HG03565 (cell line): ENCODE results near the gene SRRM4.

ENCODE experiments used
- ATAC-seq: cut with Tn5 transposase; IDR thresholded peaks from one replicate; pipeline ENCODE4 v1.9.1; 2021; ENCODE audit warnings: mild to moderate bottlenecking, moderate library complexity; ENCODE audit not compliant: unreplicated experiment

SRRM4 gene, protein sequence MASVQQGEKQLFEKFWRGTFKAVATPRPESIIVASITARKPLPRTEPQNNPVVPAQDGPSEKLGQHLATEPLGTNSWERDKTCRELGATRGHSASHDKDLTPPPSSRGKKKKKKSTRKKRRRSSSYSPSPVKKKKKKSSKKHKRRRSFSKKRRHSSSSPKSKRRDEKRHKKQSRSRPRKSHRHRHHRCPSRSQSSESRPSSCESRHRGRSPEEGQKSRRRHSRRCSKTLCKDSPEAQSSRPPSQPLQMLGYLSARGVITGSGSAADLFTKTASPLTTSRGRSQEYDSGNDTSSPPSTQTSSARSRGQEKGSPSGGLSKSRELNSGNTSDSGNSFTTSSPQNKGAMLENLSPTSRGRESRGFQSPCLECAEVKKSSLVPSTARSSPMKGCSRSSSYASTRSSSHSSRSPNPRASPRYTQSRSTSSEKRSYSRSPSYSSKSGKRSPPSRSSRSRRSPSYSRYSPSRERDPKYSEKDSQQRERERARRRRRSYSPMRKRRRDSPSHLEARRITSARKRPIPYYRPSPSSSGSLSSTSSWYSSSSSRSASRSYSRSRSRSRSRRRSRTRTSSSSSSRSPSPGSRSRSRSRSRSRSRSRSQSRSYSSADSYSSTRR

DNA sequence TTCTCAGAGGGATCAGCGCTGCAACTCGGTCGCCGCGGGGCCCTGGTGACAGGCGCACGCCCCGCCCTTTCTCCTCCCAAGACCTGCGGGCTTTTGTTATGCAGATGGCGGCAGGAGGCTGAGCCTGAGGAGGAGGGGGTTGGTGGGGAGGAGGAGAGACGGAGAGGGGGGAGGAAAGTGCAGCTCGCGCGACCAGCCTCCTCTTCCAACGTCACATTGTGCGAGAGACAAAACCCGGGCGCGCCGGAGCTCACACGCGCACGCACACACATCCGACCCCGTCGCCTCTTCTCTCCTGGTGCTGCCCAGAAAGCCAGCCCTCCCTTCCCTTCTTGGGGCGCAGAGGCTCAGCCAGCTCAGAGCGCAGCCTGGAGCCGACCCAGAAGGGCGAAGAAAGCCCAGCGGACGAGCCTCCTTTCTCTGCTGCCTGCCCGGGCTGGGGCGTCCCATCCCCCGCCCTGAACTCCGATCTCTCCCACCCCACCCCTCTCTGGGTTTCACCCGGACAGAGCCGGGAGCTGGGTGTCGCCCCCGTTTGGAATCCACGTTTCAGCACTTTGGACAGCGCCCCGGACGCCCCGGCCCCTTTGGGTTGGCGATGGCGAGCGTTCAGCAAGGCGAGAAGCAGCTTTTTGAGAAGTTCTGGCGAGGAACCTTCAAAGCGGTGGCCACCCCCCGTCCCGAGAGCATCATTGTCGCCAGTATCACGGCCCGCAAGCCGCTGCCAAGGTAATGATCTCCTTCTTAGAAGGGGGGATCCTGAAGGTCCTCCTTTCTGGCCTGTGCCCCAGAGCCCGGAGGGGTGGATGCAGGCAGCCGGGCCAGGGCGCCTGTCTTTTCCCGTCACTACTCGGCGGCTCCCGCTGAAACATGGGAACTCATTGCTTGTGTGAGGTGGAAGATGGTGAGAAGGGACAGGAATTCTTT, at the start of gene SRRM4:
SRRM4 (plus strand) TSS at position 257 of the 927 bp plus-strand sequence; CDS start at position 599, 342 bp downstream.
- ATAC-seq = no peak

DNA sequence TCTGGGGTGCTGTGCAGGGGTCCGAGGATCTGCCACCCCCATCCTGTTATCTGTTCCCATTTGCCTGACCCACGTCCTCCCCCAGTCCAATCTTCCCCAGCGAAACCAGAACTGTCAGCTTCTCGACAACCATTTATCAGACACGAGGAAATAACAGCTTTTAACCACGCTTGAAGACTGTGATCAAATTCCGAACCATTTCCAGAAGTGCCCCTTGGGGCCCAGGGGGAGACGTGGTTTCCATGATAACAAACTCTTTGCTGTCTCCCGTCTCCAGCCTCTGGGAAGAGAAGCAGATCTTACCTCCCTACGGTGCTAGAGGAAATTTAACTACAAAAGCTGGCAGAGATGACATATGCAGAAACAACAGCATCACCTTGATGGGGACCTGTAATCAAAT, 35.1 kb upstream of the SRRM4 start:
- ATAC-seq = no peak

DNA sequence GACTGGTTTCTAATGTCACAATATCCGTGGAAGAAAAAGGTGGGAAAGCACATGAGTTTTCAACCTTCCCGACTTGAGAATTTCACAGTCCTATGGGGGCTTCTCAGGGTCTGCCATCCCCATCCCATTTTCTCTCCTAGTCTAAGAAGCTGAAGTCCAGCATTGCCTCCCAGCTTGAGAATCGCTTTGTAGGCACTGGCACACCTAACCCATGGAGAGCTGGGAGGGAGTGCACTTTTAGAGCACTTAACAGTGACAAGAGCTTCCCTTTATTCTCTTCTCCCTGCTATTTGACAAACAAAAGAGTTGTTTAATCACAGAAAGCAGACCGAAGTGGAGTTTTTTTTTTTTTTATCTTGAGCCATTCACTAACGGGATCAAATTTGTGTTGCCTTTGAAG, 22.8 kb upstream of the SRRM4 start:
- no peak for ATAC-seq

DNA sequence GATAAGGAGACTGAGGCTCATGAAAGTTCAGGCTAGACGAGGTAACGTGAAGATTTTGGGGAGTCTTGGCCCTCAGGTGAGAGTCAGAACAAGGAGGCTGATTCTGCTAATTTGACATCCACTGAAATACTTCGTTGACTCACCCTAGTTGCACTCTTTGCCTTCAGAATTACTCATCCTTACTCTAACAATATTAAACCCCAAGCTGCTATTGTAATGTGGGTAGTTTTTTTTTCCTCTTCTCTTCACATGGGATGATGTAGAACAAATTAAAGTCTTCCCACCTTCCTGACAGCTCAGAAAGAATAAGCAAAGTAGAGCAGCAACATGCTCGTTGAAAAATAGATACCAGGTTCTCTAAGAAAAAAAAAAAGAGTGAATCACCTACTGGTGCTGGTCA, 22.0 kb upstream of the SRRM4 start:
- no peak for ATAC-seq

DNA sequence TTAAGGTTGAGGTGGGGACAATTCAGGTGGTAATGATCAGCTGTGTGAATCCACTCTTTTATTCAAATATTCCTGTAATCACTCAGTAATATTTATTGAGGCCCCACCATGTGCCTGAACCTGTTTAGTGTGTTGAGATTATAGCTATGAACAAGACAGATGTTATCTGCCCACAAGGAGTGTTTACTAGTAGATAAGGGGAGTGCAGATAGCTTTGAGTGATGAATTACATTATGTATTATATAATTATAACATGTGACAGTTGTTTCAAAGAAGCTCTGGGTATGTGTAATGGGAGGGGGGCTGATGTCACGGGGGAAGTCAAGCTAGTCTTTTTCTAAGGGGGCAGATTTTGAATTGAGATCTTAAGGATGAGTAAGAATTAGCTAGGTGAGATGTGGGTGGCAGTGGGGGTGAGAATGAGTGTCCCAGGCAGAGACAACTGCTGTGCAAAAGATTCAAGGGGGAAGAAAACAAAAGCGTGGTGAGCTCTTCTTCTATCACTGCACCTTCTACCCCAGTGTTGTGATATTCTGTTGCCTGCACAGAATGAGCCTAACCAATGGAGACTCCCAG, 21.3 kb upstream of the SRRM4 start:
- ATAC-seq = no peak

DNA sequence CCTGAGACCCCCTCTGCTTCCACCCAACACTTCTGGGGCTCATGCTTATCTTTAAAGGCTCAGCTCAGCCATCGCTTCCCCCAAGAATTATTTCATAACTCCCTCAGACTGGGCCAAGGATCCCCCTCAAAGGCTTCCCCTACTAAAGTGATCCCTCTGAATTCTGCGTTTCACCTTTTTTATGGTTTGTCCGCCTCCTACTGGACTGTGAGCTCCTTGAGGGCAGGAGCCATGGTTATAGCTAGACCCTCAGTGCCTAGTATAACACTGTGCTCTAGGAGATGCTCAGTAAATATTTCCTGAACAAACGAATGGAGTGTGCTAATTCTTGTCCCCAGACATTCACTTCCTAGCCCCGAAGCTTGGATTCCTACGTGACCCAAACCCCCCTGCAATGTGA, 20.5 kb upstream of the SRRM4 start:
- ATAC-seq = no peak

DNA sequence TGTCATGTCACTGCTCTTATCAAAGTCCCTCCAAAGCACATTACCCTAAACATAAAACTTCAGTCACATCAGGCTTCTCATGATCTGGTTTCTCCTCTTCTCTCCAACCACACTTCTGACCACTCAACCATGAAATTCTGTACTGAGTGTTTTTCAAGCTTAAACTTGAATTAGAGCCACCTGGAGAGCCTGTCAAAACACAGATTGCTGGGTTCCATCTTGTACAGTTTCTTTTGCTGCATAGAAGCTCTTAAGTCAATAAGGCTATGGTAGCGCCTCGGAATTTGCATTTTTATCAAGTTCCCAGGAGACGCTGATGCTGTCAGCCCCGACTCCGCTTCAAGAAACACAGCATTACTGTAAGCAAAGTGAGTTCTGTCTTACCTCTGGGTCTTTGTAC, 16.4 kb upstream of the SRRM4 start:
- ATAC-seq = no peak

DNA sequence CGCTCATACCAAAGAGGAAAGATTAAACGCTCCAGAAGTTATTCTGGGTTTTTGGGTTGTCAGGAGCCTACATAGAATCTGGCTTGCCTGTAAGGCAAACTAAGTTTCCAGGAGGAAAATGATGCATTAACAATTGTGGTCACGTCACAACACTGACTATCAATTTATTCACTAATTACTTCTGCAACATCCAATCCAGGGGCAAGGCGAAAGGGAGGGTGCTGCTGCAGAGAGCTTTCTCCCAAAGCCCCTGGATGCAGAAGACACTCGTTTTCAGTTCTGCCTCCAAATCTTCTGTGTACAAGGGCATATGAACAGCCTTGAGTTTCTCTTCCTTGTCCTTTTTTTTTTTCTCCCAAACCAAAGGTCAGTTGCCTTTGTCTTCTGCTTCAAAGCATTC, 10.5 kb upstream of the SRRM4 start:
- ATAC-seq = no peak

DNA sequence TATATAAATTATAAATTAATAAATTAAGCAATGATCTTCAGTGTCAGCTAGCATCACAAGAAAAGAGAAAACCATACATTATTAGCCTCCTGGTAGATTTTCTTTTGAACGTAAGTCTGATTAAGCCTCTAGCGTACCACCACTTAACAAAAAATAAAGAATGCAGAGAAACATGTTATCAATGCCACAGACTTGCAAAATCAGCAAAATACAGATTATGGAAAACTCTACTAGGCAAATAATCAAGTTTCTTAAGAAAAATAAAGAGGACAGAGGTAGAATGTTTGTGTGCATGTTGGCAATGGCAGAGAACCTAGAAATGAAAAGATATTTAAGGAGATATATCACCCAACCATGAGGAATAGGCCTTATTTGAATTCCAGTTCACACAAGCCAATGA, 8.4 kb upstream of the SRRM4 start:
- no peak for ATAC-seq

DNA sequence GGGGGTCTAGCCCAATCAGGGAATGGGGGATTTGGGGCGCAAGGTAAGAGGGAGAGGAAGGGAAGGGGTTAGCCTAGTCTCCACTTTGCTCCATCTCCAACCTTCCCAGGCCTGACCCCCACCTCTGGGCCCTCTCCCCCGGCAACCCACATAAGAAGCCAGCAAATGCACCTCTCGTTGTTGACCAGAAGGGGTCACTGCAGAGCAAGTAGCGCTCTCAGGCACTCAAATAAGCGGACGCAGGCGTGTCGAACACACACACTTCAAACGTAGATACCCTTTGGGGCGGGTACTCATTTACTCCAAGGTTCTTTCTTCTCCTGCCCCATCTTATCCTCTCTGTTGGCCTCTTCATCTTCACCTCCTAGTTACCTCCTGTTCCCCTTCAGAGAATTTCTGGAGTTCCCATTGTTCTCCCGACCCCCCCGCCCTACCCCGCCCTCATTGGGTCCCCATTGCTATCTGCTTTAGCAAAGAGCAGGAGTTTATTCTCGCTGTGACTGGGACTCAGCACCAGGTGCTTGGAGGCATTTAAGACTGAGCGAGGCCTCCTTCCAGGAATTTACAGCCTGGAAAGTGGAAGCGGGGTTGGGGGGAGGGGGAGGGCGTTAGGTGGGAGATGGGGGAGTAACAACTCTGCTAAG, 1.5 kb upstream of the SRRM4 start:
- no peak for ATAC-seq

DNA sequence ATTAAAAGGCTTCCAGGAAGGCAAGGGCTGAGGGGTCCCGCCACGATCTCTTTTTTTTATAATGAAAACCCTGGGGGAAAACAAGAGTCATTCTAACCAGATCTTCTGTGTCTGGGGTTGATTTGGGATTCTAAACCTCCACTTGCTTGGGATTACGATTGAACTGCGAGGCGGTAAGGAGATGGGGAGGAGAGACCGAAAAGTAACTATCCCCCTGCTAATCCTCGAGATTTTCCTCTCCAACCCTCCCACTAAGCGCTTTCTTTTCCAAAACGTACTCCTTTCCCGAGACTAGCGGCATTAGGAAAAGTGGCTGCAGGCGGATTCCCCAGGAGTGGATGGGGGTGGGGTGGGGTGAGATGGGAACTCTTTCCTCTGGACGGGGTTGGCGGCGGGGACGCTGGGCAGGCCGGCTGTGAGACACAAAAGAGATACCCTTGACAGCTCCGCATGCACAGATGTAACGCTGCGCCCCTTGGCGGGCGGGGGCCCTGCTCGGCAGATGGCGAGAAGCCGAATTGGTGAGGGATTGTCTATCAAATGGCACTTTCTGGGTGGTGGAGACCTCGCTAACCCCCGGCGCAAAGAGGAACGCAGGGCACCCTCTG, 830 bp upstream of the SRRM4 start:
- ATAC-seq = no peak

DNA sequence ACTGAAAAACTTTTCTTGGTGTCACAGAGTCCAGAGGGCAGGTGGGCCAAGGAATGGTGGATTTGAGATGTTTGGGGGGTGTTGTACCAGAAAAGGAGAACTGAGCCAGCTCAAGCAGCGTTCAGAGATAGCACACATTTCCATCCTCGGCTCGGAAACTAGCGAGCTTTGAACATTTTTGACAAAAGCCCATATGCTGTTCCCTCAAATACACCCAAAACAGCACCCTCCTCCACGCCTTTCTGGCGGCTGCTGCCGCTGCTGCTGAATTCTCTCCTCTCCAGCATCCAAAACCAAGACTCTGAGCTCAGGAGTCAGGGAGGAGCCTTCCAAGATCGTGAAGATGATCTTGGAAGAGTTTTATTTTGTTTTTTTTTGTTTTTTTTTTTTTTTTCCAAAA, 961 bp downstream of the SRRM4 start:
- no peak for ATAC-seq

DNA sequence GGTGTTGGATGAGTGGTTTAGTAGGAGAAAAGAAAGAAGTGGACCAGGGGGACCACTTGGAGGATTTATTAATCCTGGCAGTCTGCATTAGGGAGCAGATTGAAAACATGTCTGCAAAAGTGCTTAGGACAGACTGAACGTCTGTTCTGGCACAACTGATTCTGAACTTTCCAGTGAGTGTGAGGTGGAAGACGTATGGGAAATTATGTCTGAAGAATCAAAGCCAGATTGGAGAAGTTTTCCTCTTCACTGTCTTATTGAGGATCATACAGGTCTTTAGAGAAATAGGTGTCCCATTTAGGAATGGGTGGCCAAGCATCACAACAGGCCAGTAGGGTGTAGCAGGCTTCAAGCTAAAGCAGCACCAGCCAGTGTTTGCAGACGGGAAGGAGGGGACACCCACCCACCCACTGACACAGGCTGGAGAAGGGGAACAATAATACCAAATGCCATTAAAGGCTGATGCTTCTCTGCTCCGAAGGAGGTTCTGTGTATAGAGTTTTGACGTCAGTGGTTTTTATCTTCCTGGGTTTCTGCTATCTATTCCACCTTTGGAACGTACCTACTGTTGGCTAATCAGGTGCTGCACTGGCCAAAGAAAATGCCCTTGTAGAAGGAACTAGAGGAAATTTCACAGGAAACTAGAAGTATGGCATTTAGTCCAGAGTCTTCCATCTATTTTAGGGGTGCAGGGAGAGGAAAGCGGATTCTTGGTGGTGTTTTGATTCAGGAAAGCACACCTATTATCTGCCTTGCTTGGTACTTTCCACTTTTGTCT, 1.8 kb downstream of the SRRM4 start:
- ATAC-seq = no peak

DNA sequence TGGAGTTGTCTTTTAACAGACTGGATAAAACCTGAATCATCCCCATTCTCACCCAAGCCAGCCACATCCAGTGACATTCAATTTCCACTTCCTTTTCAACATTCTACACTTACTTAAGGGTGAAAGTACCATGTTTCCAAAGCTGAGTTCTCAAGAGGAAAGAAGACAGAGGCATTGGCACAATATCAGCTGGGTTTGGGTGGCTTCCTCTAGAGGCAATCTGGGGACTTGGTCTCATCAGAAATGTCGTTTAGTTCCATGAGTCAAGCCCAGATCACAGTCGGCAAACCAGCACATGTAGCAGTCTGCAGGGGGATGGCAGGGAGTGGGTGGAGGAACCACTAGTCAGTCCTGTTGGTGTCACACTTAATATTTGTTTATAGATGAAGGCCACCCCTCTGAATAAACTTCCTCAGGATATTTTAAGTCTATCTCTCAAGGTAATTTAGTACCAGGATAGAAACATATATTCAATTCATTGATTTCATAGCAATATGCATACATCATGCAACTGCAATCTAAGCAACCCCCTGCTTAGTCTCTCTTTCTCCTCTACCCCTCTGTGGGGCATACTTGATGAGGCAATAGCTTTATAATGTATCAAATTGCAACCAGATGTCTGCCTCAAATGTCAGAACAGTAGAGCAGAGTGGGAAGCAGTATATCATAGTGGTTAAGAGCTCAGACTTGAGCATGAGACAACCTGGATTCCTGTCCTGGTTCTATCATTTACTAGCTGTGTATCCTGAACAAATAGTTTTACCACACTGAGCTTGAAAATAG, 3.0 kb downstream of the SRRM4 start:
- ATAC-seq = no peak

DNA sequence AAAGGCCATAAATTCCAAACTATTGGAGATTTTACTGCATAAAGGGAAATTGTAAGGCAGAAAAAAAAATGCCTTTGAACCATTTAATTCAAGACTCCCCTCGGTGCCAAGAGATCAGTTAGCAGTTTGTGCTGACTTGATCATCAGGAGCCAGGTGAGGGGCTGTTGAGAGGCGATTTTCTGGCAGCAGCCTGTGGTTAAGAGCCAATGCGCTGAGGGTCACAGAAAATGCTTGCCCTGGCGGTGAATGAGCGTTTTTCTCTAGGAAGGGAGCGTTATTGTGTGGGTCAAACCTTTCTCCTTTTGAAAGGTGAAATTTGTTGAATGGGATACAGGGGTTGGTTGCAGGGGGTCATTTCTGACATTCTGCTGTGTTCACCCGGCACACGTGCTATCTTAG, 4.7 kb downstream of the SRRM4 start:
- ATAC-seq = no peak

DNA sequence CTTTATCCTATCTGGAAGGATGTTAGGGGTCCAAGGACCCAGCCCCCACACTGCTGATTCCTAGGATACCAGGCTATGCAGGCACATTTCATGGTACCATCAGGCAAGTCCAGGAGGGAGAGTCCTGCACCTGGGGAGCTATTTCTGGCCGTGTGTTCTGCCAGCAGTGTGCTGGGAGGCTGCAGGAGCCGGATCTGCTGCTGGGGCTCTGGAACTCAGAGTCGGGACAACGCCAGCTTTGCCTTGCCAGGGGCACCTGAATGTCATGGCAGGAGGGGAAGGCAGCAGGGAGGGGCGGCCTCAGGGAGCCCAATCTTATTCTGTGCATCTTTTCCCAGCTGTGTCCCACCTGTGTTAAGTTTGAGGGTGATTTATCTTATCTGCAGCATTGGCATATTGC, 17.8 kb downstream of the SRRM4 start:
- no peak for ATAC-seq

DNA sequence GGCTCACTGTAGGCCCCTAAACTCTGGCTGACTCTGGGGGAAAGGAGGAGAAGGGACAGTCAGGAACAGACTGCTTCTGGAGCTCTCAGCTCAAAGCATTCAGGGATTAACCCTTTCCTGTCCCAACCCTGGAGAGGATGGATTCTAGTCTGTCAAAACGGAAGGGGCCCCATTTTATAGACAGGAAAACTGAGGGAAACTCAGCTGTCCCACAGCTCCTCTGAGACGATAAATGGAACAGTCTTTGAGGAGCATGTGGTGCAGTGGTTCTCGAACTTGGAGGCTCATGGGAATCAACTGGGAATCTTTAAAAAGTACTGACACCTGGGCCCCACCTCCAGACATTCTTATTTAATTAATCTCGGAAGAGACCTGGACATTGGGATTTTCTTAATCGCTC, 23.7 kb downstream of the SRRM4 start:
- ATAC-seq = no peak

DNA sequence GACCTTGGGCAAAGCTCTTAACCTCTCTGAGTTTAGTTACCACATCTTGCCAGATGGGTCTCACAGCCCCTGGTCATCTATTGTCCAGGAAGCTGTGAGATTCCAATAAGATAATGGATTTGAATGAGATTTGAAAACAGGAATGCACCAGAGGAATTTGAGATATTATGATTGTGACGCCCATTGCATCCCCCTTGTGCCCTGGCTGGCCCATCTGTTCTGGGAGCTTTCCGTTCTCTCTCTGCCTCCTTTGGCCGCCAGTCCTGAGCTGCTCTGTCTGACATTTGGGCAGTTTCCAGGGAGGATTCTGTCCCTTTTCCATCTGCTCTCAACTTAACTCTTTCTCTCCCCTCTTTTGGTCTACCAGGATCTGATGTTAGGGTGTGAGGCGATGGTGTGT, 24.6 kb downstream of the SRRM4 start:
- ATAC-seq = no peak

DNA sequence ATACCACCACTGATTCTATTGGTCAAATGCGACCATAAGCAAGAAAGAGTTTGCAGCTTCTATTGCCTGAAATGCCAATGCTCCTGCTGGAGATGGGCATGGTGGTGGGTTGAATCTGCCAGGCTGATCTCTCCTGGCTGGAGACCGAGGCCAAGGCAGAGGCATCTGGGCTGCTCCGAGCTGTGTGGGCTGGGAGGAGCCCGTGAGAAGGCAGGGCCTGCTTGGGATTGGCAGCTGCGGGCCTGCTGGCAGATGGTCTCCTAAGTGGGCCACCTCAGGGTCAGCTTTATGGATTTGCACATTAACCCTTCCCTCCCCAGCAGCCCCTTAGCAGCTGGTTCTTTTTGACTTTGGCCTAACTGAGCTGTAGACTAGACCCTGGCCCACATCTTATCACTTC, 25.4 kb downstream of the SRRM4 start:
- ATAC-seq = no peak
